Karpas-422 (cell line): ENCODE measurements around the gene ZNF830. TPM values are rescaled to one million over a fixed set of nuclear protein-coding genes. Genes with fewer than 3 reads are reported as not detected.
A peak's percentile ranks its signal among the peaks of the same experiment; 100 is the strongest.

Experiments
- DNase-seq: peaks from one replicate; pipeline ENCODE4 v3.0.0-alpha.2; 2015
- H2AFZ ChIP-seq: fragments of 200-600 bp; sonication (generic); 2 replicates; pipeline ENCODE4 v1.6.1; 2014; ENCODE audit warnings: antibody characterized with exemption, low read length, mixed read lengths
- H3K27ac ChIP-seq: fragments of 200-600 bp; sonication (generic); 2 replicates; pipeline ENCODE4 v1.5.1; 2014; ENCODE audit warnings: mild to moderate bottlenecking, low read length, moderate library complexity
- H3K27me3 ChIP-seq: fragments of 200-600 bp; sonication (generic); 2 replicates; pipeline ENCODE4 v1.6.1; 2014; ENCODE audit warnings: low read length, mixed read lengths
- H3K36me3 ChIP-seq: fragments of 200-600 bp; sonication (generic); 2 replicates; pipeline ENCODE4 v1.6.1; 2014; ENCODE audit warnings: low read length, mixed read lengths; ENCODE audit not compliant: insufficient read depth
- H3K4me1 ChIP-seq: fragments of 200-600 bp; sonication (generic); 2 replicates; pipeline ENCODE4 v1.6.1; 2014; ENCODE audit warnings: mild to moderate bottlenecking, low read length, mixed read lengths
- H3K4me2 ChIP-seq: fragments of 200-600 bp; sonication (generic); 2 replicates; pipeline ENCODE4 v1.6.1; 2014; ENCODE audit warnings: low read length, low read depth, mild to moderate bottlenecking; ENCODE audit not compliant: poor library complexity, severe bottlenecking
- H3K4me3 ChIP-seq: fragments of 200-600 bp; sonication (generic); 2 replicates; pipeline ENCODE4 v1.5.1; 2014; ENCODE audit warnings: mild to moderate bottlenecking, antibody characterized with exemption, low read length, mixed read lengths
- H3K79me2 ChIP-seq: fragments of 200-600 bp; sonication (generic); 2 replicates; pipeline ENCODE4 v1.6.1; 2014; ENCODE audit warnings: mild to moderate bottlenecking, low read length, mixed read lengths
- H3K9ac ChIP-seq: fragments of 200-600 bp; sonication (generic); 2 replicates; pipeline ENCODE4 v1.6.0; 2014; ENCODE audit warnings: low read length
- H3K9me2 ChIP-seq: fragments of 200-600 bp; sonication (generic), shearing (Covaris generic); replicated peaks from 2 replicates; pipeline ENCODE4 v1.6.0; 2014; ENCODE audit warnings: mild to moderate bottlenecking, low read length, moderate library complexity; ENCODE audit not compliant: insufficient read depth
- H3K9me3 ChIP-seq: fragments of 300-700, 200-600 bp; sonication (generic); 2 replicates; pipeline ENCODE4 v1.6.1; 2014; ENCODE audit warnings: low read length, mixed read lengths
- H4K20me1 ChIP-seq: fragments of 200-600 bp; sonication (generic); 2 replicates; pipeline ENCODE4 v1.6.1; 2014; ENCODE audit warnings: mild to moderate bottlenecking, antibody characterized with exemption, low read length, low read depth; ENCODE audit not compliant: insufficient read depth
- total RNA-seq: library from RNA; depleted of rRNA; stranded (reverse); fragments of >200 nt; shearing (Covaris generic); gene quantifications from 2 replicates; pipeline ENCODE4 v1.2.3, GENCODE V29; 2014; ENCODE audit warnings: low replicate concordance

The ZNF830 gene
- total RNA-seq, 1 experiment from 2014 or later: 10.2 TPM

- peaks cover 21% of the 10 kb centered on the region for H3K79me2 ChIP-seq
- H4K20me1 ChIP-seq: no peaks in the 10 kb centered on the region
- H3K9ac ChIP-seq: no peak overlapping the region
- H3K9me3 ChIP-seq: no peaks in the 10 kb centered on the region
- no peak overlapping the region for H2AFZ ChIP-seq
- H3K27me3 ChIP-seq: no peaks in the 10 kb centered on the region
- H3K4me1 ChIP-seq: peaks cover 22% of the 10 kb centered on the region
- no peak overlapping the region for H3K27ac ChIP-seq
- peaks cover 8% of the 10 kb centered on the region; the same call in 1 of the 2 replicates for H3K9me2 ChIP-seq
- H3K4me2 ChIP-seq: no peak overlapping the region
- H3K4me3 ChIP-seq: no peak overlapping the region
- no peak for DNase-seq
- H3K36me3 ChIP-seq: peaks cover under 1% of the 10 kb centered on the region; the same call in 1 of the 2 replicates
Observed at GRCh38 chr17:34958438-34958837, 2.9 kb upstream of the ZNF830 start.

- no peak overlapping the region for H2AFZ ChIP-seq
- no peaks in the 10 kb centered on the region for H3K36me3 ChIP-seq
- no peak overlapping the region for H3K4me3 ChIP-seq
- H3K4me1 ChIP-seq: peaks cover 2% of the 10 kb centered on the region
- 0 out of 2 replicates have a peak, but pooled peaks cover 5% of the 10 kb centered on the region for H4K20me1 ChIP-seq
- no peaks in the 10 kb centered on the region for H3K9me2 ChIP-seq
- H3K9me3 ChIP-seq: no peaks in the 10 kb centered on the region
- no peak overlapping the region for H3K9ac ChIP-seq
- H3K79me2 ChIP-seq: no peaks in the 10 kb centered on the region
- no peak overlapping the region for H3K27ac ChIP-seq
- no peaks in the 10 kb centered on the region for H3K27me3 ChIP-seq
- H3K4me2 ChIP-seq: no peak overlapping the region
- DNase-seq: no peak
Observed at GRCh38 chr17:34974179-34974578, 12.8 kb downstream of the ZNF830 start.

- Histone ChIP-seq H3K27me3 (no peaks in the 10 kb centered on the region), H3K4me2 (no peak overlapping the region), H3K9ac (no peak overlapping the region), H3K79me2 (no peaks in the 10 kb centered on the region), H2AFZ (no peak overlapping the region), H3K9me2 (no peaks in the 10 kb centered on the region), H3K9me3 (no peaks in the 10 kb centered on the region), H3K36me3 (no peaks in the 10 kb centered on the region), H4K20me1 (0 out of 2 replicates have a peak, but pooled peaks cover 5% of the 10 kb centered on the region), H3K27ac (no peak overlapping the region), H3K4me1 (peaks cover 11% of the 10 kb centered on the region), H3K4me3 (no peak overlapping the region)
- DNase-seq: no peak
Observed at GRCh38 chr17:34974794-34975785, 13.8 kb downstream of the ZNF830 start.

- H3K27ac ChIP-seq: no peak overlapping the region
- no peak for DNase-seq
- H3K4me1 ChIP-seq: peaks cover 21% of the 10 kb centered on the region
- no peaks in the 10 kb centered on the region for H3K27me3 ChIP-seq
- 0 out of 2 replicates have a peak, but pooled peaks cover 5% of the 10 kb centered on the region for H3K36me3 ChIP-seq
- peak overlapping the region; percentile 64; the same call in 1 of the 2 replicates for H2AFZ ChIP-seq
- H4K20me1 ChIP-seq: no peaks in the 10 kb centered on the region
- peak overlapping the region; percentile 92 for H3K9ac ChIP-seq
- H3K9me3 ChIP-seq: no peaks in the 10 kb centered on the region
- H3K79me2 ChIP-seq: peaks cover 29% of the 10 kb centered on the region
- peak overlapping the region; percentile 96 for H3K4me2 ChIP-seq
- peak overlapping the region; percentile 73 for H3K4me3 ChIP-seq
- H3K9me2 ChIP-seq: no peaks in the 10 kb centered on the region
Observed at GRCh38 chr17:34979153-34979552, 17.8 kb downstream of the ZNF830 start.

- Histone ChIP-seq H2AFZ (peak overlapping the region; percentile 64), H3K9ac (peak overlapping the region; percentile 92), H3K27ac (peak overlapping the region; percentile 34; the same call in 1 of the 2 replicates), H3K36me3 (0 out of 2 replicates have a peak, but pooled peaks cover 5% of the 10 kb centered on the region), H3K27me3 (no peaks in the 10 kb centered on the region), H3K9me2 (no peaks in the 10 kb centered on the region), H4K20me1 (no peaks in the 10 kb centered on the region), H3K4me2 (peak overlapping the region; percentile 96), H3K9me3 (no peaks in the 10 kb centered on the region), H3K4me1 (peaks cover 21% of the 10 kb centered on the region), H3K79me2 (peaks cover 33% of the 10 kb centered on the region), H3K4me3 (peak overlapping the region; percentile 73)
- peak; percentile 47 for DNase-seq
Observed at GRCh38 chr17:34979650-34980352, 18.5 kb downstream of the ZNF830 start.

- Histone ChIP-seq H4K20me1 (no peaks in the 10 kb centered on the region), H3K27me3 (no peaks in the 10 kb centered on the region), H3K79me2 (peaks cover 36% of the 10 kb centered on the region), H3K9me3 (no peaks in the 10 kb centered on the region), H3K4me3 (peak within 1 kb of the TSS; percentile 73), H3K9ac (peak within 1 kb of the TSS; percentile 92), H3K9me2 (no peaks in the 10 kb centered on the region), H3K4me1 (peaks cover 21% of the 10 kb centered on the region), H3K4me2 (peak within 1 kb of the TSS; percentile 96), H2AFZ (peak within 1 kb of the TSS; percentile 94), H3K27ac (peak within 1 kb of the TSS; percentile 73), H3K36me3 (0 out of 2 replicates have a peak, but pooled peaks cover 5% of the 10 kb centered on the region)
- DNase-seq: peak; percentile 96
Observed at GRCh38 chr17:34980353-34980680, 19.0 kb downstream of the ZNF830 start, which contains the start of gene LIG3. Gene LIG3, plus strand, starts transcription at chr17:34980512. Its CDS starts 2,494 bp downstream, at chr17:34983006.

GRCh38 chr17:34980681-34981537, 19.6 kb downstream of the ZNF830 start:
- peak overlapping the region; percentile 73 for H3K27ac ChIP-seq
- H3K4me2 ChIP-seq: peak overlapping the region; percentile 96
- peaks cover 38% of the 10 kb centered on the region for H3K79me2 ChIP-seq
- H3K9ac ChIP-seq: peak overlapping the region; percentile 92
- 0 out of 2 replicates have a peak, but pooled peaks cover 5% of the 10 kb centered on the region for H3K36me3 ChIP-seq
- H3K27me3 ChIP-seq: no peaks in the 10 kb centered on the region
- peaks cover 21% of the 10 kb centered on the region for H3K4me1 ChIP-seq
- peak overlapping the region; percentile 94; the same call in 1 of the 2 replicates for H2AFZ ChIP-seq
- H4K20me1 ChIP-seq: no peaks in the 10 kb centered on the region
- H3K9me2 ChIP-seq: no peaks in the 10 kb centered on the region
- peak overlapping the region; percentile 73 for H3K4me3 ChIP-seq
- DNase-seq: peak; percentile 91
- H3K9me3 ChIP-seq: no peaks in the 10 kb centered on the region
